Measurements from ENCODE around the gene TDRKH.

- TF ChIP-seq POLR2A (IDR thresholded peaks at IDR 0.05; ENCODE audit: extremely low read depth, insufficient read length) (no peak), MAX (IDR thresholded peaks at IDR 0.05; ENCODE audit: low read depth, low read length) (no peak)
- TF ChIP-seq, protein P1, sequence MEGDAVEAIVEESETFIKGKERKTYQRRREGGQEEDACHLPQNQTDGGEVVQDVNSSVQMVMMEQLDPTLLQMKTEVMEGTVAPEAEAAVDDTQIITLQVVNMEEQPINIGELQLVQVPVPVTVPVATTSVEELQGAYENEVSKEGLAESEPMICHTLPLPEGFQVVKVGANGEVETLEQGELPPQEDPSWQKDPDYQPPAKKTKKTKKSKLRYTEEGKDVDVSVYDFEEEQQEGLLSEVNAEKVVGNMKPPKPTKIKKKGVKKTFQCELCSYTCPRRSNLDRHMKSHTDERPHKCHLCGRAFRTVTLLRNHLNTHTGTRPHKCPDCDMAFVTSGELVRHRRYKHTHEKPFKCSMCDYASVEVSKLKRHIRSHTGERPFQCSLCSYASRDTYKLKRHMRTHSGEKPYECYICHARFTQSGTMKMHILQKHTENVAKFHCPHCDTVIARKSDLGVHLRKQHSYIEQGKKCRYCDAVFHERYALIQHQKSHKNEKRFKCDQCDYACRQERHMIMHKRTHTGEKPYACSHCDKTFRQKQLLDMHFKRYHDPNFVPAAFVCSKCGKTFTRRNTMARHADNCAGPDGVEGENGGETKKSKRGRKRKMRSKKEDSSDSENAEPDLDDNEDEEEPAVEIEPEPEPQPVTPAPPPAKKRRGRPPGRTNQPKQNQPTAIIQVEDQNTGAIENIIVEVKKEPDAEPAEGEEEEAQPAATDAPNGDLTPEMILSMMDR (IDR thresholded peaks at IDR 0.05; ENCODE audit: low read depth, low read length) = no peak
Measured at GRCh38 chr1:151760597-151761385, 29.5 kb downstream of the TDRKH start.
